AG10803 (cell line): Measurements from ENCODE around the gene RNF175.

Experiments used
- DNase-seq: peaks from one replicate; pipeline ENCODE4 v3.0.0; 2010; ENCODE audit warnings: low read depth
- H3K4me3 ChIP-seq: 2 replicates; pipeline ENCODE4 v1.5.1; 2011; ENCODE audit warnings: mild to moderate bottlenecking, low read length, control low read depth
- CTCF ChIP-seq: conservative IDR thresholded peaks from 2 replicates; pipeline ENCODE4 v1.5.1; 2011; ENCODE audit warnings: mild to moderate bottlenecking, low read length, control low read depth, inconsistent platforms

RNF175 gene

GRCh38 chr4:153722036-153722435 lies 37.8 kb downstream of the RNF175 start:
- H3K4me3 ChIP-seq: no peak overlapping the region
- no peak for TF ChIP-seq CTCF
- DNase-seq: no peak

- H3K4me3 ChIP-seq: no peak overlapping the region
- DNase-seq: no peak
- no peak for TF ChIP-seq CTCF
Measured at GRCh38 chr4:153713866-153714646, 45.8 kb downstream of the RNF175 start.

- TF ChIP-seq CTCF: no peak
- DNase-seq: no peak
- H3K4me3 ChIP-seq: no peak overlapping the region
Measured at GRCh38 chr4:153710681-153711080, 49.1 kb downstream of the RNF175 start.

- TF ChIP-seq CTCF: no peak
- no peak for DNase-seq
- no peak overlapping the region for H3K4me3 ChIP-seq
Measured at GRCh38 chr4:153706519-153706918, 53.3 kb downstream of the RNF175 start.

GRCh38 chr4:153705743-153706468 lies 53.9 kb downstream of the RNF175 start:
- no peak overlapping the region for H3K4me3 ChIP-seq
- TF ChIP-seq CTCF: no peak
- DNase-seq: no peak

- DNase-seq: no peak
- H3K4me3 ChIP-seq: no peak overlapping the region
- no peak for TF ChIP-seq CTCF
Measured at GRCh38 chr4:153704522-153704921, 55.3 kb downstream of the RNF175 start.

GRCh38 chr4:153684971-153685371 lies 74.9 kb downstream of the RNF175 start:
- peak overlapping the region; percentile 24 for H3K4me3 ChIP-seq
- DNase-seq: no peak
- no peak for TF ChIP-seq CTCF
